Tibial nerve (tissue), 4 donors: ENCODE results near the gene FAM193A.

Source experiments
- EP300 ChIP-seq, 2 donors: sonication (generic); formaldehyde crosslinking; IDR thresholded peaks; one replicate each; pipeline ENCODE4 v1.6.1; 2017; ENCODE audit warnings: antibody characterized with exemption in 2 of 2, mild to moderate bottlenecking in 1 of 2
- POLR2A ChIP-seq, 2 donors: fragments of 450-650 bp; IDR thresholded peaks; one replicate each; pipeline ENCODE4 v1.6.1; 2017; ENCODE audit warnings: antibody characterized with exemption in 2 of 2, mild to moderate bottlenecking in 2 of 2, moderate library complexity in 2 of 2
- TF ChIP-seq, protein P1 (sequence below), 5 experiments: fragments of 200-600 bp in 3 of 5; fragments of 450-650 bp in 2 of 5; sonication (generic) in 3 of 5; IDR thresholded peaks; one replicate each; pipeline ENCODE4 v1.5.1; 2016 to 2019; ENCODE audit warnings: antibody characterized with exemption in 5 of 5, mild to moderate bottlenecking in 3 of 5, moderate library complexity in 2 of 5

DNA sequence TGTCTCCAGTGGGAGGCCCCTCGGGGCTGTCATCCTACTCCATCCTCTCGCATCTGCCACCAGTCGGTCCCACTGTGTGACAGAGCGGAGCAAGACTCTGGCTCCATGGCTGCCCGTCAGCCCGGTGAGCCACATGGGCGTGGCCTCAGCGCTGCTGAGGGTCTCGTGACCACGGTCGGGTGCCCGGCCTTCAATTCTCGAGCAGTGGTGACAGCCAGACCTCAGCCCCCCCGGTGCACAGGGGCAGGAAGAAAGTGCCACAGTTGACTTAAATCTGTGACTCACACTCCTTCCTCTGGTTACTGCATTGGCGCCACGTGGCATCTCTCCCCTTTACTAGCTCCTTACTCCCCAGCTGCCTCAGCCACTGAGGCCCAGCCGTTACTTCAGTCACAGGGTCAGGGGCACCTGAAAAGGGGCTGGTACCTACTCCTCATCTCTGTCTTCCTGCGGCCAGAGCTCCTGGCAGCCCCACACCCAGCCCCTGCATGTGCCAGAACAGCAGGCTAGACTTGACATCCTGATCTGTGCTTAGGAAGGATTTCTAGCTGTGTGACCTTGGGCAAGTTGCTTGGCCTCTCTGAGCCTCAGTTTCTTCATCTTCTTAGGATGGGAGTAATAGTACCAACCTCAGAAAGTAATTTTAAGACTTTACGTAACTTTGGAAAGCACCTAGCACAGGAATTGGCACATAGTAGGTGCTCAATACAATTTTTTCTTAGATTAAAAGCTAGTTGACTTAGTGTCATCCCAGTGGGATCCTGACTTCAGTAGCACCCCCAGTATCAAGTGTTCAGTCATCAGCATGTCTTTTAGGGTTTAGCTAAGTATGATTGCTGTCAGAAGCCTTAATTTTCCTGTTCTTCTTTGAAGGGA, 153.6 kb downstream of the FAM193A start:
- TF ChIP-seq, protein P1, sequence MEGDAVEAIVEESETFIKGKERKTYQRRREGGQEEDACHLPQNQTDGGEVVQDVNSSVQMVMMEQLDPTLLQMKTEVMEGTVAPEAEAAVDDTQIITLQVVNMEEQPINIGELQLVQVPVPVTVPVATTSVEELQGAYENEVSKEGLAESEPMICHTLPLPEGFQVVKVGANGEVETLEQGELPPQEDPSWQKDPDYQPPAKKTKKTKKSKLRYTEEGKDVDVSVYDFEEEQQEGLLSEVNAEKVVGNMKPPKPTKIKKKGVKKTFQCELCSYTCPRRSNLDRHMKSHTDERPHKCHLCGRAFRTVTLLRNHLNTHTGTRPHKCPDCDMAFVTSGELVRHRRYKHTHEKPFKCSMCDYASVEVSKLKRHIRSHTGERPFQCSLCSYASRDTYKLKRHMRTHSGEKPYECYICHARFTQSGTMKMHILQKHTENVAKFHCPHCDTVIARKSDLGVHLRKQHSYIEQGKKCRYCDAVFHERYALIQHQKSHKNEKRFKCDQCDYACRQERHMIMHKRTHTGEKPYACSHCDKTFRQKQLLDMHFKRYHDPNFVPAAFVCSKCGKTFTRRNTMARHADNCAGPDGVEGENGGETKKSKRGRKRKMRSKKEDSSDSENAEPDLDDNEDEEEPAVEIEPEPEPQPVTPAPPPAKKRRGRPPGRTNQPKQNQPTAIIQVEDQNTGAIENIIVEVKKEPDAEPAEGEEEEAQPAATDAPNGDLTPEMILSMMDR (IDR thresholded peaks at IDR 0.05) = no peak
- TF ChIP-seq POLR2A (IDR thresholded peaks at IDR 0.05) (no peak), EP300 (IDR thresholded peaks at IDR 0.05) (no peak)
